ENCODE measurements around the gene ARPC4.

DNA sequence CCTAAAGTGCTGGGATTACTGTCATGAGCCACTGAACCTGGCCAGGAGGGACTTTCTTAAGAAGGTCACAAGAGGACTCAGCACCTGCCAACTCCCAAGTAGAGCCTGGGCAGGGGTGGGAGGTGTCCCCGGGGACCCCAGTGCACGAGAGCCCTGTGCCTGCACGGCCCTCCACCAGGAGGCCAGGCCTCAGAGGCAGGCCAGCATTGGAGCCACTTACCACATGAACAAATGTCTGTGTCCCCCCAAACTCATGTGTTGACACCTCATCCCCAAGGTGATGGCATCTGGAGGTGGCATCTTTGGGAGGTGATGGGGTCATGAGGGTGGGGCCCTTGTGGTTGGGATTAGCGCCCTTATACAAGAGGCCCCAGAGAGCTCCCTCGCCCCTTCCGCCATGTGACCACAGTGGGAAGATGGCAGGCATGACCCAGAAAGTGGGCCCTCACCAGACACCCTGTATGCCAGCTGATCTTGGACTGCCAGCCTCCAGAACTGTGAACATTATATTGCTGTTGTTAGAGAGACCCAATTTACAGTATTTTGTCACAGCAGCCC lies 54.1 kb downstream of the ARPC4 start:
- TF ChIP-seq, protein P1, sequence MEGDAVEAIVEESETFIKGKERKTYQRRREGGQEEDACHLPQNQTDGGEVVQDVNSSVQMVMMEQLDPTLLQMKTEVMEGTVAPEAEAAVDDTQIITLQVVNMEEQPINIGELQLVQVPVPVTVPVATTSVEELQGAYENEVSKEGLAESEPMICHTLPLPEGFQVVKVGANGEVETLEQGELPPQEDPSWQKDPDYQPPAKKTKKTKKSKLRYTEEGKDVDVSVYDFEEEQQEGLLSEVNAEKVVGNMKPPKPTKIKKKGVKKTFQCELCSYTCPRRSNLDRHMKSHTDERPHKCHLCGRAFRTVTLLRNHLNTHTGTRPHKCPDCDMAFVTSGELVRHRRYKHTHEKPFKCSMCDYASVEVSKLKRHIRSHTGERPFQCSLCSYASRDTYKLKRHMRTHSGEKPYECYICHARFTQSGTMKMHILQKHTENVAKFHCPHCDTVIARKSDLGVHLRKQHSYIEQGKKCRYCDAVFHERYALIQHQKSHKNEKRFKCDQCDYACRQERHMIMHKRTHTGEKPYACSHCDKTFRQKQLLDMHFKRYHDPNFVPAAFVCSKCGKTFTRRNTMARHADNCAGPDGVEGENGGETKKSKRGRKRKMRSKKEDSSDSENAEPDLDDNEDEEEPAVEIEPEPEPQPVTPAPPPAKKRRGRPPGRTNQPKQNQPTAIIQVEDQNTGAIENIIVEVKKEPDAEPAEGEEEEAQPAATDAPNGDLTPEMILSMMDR (IDR thresholded peaks at IDR 0.05 in 4 of 5, conservative IDR thresholded peaks at IDR 0.05 in 1 of 5) = no peak
- TF ChIP-seq POLR2A (IDR thresholded peaks at IDR 0.05) = no peak

All from gastrocnemius medialis (tissue), 4 donors.